Activated T-helper 2 cell treated with anti-CD3 and anti-CD28 coated beads, Interferon-gamma antibody, Interleukin-2, Interleukin-4, amounts not matched to agents 10 μg/mL and 5 μg/mL and 100 μg/mL, durations not matched to agents 14 hours and 24 hours and 36 hours (primary cell): ENCODE data around the gene ZNF292. TPM values are rescaled to one million over a fixed set of nuclear protein-coding genes. Genes with fewer than 3 reads are reported as not detected.
"Not testable (repeated sequence)": the region's sequence is repeated elsewhere in the genome, so short reads cannot be mapped to it uniquely, and the experiment has no call there.

Experiments
- DNase-seq: peaks from one replicate; pipeline ENCODE4 v3.0.0; 2021; ENCODE audit warnings: low spot score
- H3K27ac Mint-ChIP-seq: one replicate; pipeline ENCODE4 v1.8.0; 2021; ENCODE audit warnings: mixed read lengths
- H3K27me3 Mint-ChIP-seq: one replicate; pipeline ENCODE4 v1.8.0; 2021; ENCODE audit warnings: low read depth, mixed read lengths
- H3K36me3 Mint-ChIP-seq: one replicate; pipeline ENCODE4 v1.8.0; 2021; ENCODE audit warnings: low read depth, mixed read lengths
- H3K4me1 Mint-ChIP-seq: one replicate; pipeline ENCODE4 v1.8.0; 2021; ENCODE audit warnings: low read depth, mixed read lengths
- H3K4me3 Mint-ChIP-seq: one replicate; pipeline ENCODE4 v1.8.0; 2021; ENCODE audit warnings: low read depth, mild to moderate bottlenecking, moderate library complexity, mixed read lengths
- H3K9me3 Mint-ChIP-seq: one replicate; pipeline ENCODE4 v1.8.0; 2021; ENCODE audit warnings: mixed read lengths
- intact Hi-C: fragments of 100-400 bp; cut with micrococcal nuclease; formaldehyde crosslinking; loops from one replicate; pipeline ENCODE4 v1.15.1; 2023
- total RNA-seq: library from RNA; stranded (reverse); gene quantifications from 2 replicates; pipeline ENCODE4 v1.2.3, GENCODE V29; 2022

The ZNF292 gene
- 56.2 and 62.7 TPM in 2 replicates for total RNA-seq

DNA sequence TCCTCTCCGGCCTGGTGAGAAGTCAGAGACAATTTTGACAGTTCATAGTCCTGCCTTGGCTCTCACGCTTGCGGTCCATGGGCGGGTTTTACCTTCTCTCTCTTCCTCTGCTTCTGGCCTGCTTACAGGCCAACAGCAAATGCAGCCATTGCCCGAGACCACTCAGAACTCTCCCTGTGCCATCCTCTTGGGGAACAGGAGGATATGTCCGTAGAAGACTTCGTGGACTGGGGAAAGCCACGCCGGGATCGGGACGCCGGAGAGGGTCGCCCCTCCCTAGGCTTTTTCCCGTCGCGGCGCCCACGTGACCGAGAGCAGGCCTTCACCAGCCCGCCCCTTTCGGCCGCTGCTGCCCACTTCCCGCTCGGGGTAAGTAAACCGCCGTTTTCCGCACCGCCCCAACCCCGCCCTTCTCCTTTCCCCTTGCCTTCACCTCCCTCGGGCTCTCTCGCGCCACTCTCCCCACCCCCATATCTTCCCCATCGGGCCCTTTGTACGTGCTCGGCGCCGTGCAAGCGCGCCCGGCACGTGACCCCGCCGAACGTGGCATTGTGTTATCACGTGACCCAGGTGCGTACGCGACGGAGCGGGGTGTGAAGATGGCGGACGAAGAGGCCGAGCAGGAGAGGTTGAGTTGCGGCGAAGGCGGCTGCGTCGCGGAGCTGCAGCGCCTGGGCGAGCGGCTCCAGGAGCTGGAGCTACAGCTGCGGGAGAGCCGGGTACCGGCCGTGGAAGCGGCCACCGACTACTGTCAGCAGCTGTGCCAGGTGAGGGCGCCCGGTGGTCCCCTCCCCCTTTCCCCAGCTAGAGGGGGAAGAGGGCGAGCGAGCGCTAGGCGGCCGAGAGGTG lies at the start of gene ZNF292:
Gene ZNF292 (plus strand): TSS at position 573 of the 849 bp plus-strand sequence. CDS start 27 bp downstream, at position 600.
- no peaks in the 10 kb centered on the region for H3K9me3 Mint-ChIP-seq
- H3K36me3 Mint-ChIP-seq = peaks cover 32% of the 10 kb centered on the region
- H3K4me1 Mint-ChIP-seq = peaks cover 41% of the 10 kb centered on the region
- peak; percentile 98 for DNase-seq
- peak within 1 kb of the TSS; percentile 93 for H3K4me3 Mint-ChIP-seq
- intact Hi-C loops = loop anchor here (1.0 to 5.0 kb wide), 12 partner anchors 27 to 1926 kb away; partner anchors contain the start of genes AKIRIN2, CFAP206, ORC3 and PNRC1
- peak within 1 kb of the TSS; percentile 99 for H3K27ac Mint-ChIP-seq
- H3K27me3 Mint-ChIP-seq = no peaks in the 10 kb centered on the region

DNA sequence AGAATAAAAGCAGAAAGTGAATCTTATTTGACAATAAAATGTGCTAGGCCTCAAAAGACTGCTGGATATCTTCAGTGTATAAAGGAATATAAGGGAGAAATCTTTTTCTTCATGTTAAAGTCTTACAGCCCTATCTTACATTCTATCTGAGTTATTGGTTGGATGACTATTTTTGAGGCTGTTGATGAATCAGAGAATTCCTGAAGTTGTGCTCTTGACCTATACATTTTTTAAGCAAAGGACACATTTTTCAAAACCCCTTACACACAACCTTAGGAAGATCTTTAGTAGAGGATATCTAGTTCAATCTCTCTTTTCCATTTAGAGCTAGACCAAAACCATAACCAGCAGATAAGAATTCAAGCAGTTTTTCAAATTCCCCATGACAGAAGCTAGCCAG lies 49.5 kb upstream of the ZNF292 start:
- Mint-ChIP-seq H3K27ac (no peak overlapping the region), H3K36me3 (no peaks in the 10 kb centered on the region), H3K27me3 (peaks cover 37% of the 10 kb centered on the region), H3K4me1 (peaks cover 3% of the 10 kb centered on the region), H3K4me3 (no peak overlapping the region), H3K9me3 (no peaks in the 10 kb centered on the region)
- DNase-seq = no peak
- intact Hi-C loops = loop anchor here (2.0 to 10.0 kb wide), 2 partner anchors 77 to 799 kb away; no protein-coding TSS in a partner anchor

DNA sequence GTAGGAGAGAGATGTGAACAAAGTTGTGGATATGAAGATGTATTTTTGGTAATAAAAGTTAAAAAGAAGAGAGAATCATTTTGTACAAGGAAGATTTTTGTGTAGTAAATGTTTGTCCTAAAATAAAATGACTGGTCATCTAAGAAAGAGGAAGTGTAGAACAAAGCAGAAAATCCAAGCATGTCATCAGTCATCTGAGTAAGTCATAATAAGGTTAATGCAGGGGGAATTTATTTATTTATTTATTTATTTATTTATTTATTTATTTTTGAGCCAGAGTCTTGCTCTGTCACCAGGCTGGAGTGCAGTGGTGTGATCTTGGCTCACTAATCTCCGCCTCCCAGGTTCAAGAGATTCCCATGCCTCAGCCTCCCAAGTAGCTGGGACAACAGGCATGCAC lies 44.7 kb upstream of the ZNF292 start:
- Mint-ChIP-seq H3K27me3 (peaks cover 53% of the 10 kb centered on the region), H3K36me3 (no peaks in the 10 kb centered on the region), H3K4me3 (no peak overlapping the region), H3K4me1 (peaks cover 5% of the 10 kb centered on the region), H3K9me3 (no peaks in the 10 kb centered on the region), H3K27ac (no peak overlapping the region)
- no peak for DNase-seq
- intact Hi-C loops = no loop called here

DNA sequence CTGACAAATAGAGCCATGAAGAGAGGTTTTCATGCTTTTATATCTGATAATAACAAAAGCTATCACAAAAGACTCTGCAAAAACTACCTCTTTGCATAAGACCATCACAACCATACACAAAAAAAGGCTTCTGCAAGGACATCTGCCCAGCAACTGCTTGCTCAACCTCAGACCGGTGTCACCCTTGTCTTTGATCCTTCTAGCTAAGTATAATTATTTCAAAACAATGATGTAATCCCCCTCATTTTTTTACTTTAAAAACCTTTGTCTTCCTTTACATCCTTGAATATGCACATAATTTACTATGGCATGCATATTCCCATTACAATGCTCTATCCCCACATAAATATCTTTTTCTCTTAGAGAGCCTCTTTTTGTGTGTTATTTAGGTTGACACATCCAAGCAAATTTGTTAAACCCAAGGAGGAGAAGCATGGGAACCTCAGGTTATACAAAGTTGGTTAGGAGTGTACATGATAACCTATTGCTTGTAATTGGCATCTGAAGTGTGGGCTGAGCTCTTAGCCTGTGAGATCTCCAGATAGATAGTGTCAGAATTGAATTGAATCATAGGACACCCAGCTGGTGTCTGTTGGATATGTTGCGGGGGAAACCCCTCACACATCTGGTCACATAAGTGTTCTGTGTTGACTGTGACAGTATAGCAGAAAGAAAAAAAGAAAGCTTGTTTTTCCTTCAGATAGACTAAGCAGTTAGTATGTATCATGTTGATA lies 39.8 kb upstream of the ZNF292 start:
- no peak for DNase-seq
- Mint-ChIP-seq H3K9me3 (no peaks in the 10 kb centered on the region), H3K36me3 (no peaks in the 10 kb centered on the region), H3K4me1 (peaks cover 7% of the 10 kb centered on the region), H3K27me3 (peaks cover 54% of the 10 kb centered on the region), H3K4me3 (no peak overlapping the region), H3K27ac (no peak overlapping the region)
- intact Hi-C loops = no loop called here

DNA sequence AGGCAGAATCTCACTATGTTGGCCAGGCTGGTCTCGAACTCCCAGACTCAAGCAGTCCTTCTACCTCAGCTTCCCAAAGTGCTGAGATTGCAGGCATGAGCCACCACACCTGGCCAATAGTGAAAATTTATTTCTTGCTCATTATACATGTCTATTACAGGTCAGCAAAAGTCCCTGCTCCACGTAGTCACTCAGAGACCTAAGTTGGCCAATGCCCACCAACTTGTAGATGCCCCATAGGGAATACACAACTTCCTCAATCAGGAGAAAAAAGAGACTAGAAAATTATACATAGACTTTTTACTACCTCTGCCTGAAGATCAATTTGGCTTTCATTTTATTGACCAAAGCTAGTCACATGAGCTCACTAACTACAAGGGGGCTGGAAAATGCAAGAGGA lies 38.4 kb upstream of the ZNF292 start:
- no peak overlapping the region for H3K4me3 Mint-ChIP-seq
- H3K27ac Mint-ChIP-seq = no peak overlapping the region
- no peak for DNase-seq
- no peaks in the 10 kb centered on the region for H3K36me3 Mint-ChIP-seq
- intact Hi-C loops = no loop called here
- H3K27me3 Mint-ChIP-seq = peaks cover 53% of the 10 kb centered on the region
- H3K4me1 Mint-ChIP-seq = peaks cover 7% of the 10 kb centered on the region
- no peaks in the 10 kb centered on the region for H3K9me3 Mint-ChIP-seq

DNA sequence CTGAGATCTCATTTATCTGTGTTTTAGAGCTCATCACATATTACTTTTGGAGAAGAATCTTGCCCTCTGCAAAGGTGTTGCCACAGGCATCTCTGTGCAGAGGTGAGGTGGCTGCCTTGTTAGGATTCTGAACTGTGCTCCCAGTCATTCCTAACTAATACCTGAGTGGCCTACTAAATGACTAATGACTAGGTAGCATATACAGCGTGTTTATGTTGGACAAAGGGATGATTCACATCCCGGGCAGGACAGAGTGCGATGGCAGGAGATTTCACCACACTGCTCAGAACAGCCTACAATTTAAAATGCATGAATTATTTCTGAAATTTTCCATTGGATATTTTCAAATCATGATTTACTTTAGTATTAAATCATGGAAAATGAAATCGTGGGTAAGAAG lies 37.3 kb upstream of the ZNF292 start:
- Mint-ChIP-seq H3K4me1 (peaks cover 7% of the 10 kb centered on the region), H3K4me3 (no peak overlapping the region), H3K9me3 (no peaks in the 10 kb centered on the region), H3K27me3 (peaks cover 53% of the 10 kb centered on the region), H3K27ac (no peak overlapping the region), H3K36me3 (no peaks in the 10 kb centered on the region)
- intact Hi-C loops = no loop called here
- no peak for DNase-seq

DNA sequence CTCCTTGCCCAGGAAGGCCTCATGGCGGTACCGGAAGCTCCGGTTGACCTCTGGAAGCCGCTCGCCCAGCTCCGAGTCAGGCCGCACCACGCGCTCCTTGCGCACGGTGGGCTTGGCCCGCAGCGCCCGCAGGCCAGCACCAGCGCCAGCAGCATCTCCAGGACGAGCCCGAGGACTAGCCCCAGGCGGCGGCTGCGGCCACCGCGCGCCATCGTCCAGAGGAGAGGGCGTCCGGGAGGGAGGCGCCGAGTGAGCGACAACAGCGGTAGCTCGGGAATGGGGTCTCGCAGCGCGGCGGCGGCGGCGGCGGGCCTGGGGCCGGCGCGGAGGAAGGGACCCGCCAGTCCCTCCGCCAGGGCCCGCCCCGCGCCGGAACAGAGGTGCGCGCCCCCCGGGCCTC lies 32.9 kb upstream of the ZNF292 start:
- H3K27me3 Mint-ChIP-seq = peaks cover 34% of the 10 kb centered on the region
- H3K9me3 Mint-ChIP-seq = no peaks in the 10 kb centered on the region
- H3K27ac Mint-ChIP-seq = no peak overlapping the region
- no peaks in the 10 kb centered on the region for H3K36me3 Mint-ChIP-seq
- DNase-seq = no peak
- intact Hi-C loops = no loop called here
- H3K4me3 Mint-ChIP-seq = no peak overlapping the region
- no peaks in the 10 kb centered on the region for H3K4me1 Mint-ChIP-seq

DNA sequence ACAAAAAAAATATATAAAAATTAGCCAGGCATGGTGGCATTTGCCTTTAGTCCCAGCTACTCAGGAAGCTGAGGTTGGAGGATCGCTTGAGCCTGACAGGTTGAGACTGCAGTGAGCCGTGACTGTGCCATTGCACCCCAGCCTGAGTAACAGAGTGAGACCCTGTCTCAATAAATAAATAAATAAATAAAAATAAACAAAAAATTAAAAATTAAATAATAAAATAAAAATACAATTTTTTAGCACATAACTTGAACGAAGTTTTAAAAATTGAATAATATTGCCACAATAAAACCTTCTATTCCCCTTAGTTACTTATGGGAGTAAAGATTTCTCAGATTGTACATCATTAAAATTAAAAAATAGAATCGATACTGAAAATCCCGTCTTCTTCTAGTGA lies 31.3 kb upstream of the ZNF292 start:
- H3K4me1 Mint-ChIP-seq = no peaks in the 10 kb centered on the region

DNA sequence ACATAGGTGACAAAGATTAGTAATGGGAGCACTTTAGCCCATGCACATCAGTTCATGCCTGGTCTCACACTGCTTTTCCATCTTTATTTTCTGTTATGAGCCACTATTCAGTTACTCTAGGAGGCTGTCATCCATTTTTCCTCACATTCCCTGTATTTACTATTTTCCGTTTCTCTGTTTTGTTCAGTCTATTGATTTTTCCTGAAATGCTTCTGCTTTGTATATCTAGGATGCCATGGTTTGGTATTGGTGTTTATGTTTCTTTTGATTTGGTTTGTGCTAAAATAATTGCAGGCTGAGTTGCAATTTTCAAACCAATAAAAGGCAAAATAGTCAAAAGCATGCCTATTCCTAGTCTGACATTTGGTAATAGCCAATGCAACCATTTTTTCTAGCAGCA lies 28.9 kb upstream of the ZNF292 start:
- intact Hi-C loops = no loop called here
- Mint-ChIP-seq H3K27ac (no peak overlapping the region), H3K9me3 (no peaks in the 10 kb centered on the region), H3K36me3 (no peaks in the 10 kb centered on the region), H3K4me1 (no peaks in the 10 kb centered on the region), H3K27me3 (peaks cover 27% of the 10 kb centered on the region), H3K4me3 (no peak overlapping the region)
- no peak for DNase-seq

More for the DNA sequence above, 31.3 kb upstream of the ZNF292 start:
- no peak for DNase-seq
- intact Hi-C loops = no loop called here
- peaks cover 28% of the 10 kb centered on the region for H3K27me3 Mint-ChIP-seq
- H3K36me3 Mint-ChIP-seq = no peaks in the 10 kb centered on the region
- no peaks in the 10 kb centered on the region for H3K9me3 Mint-ChIP-seq
- no peak overlapping the region for H3K4me3 Mint-ChIP-seq
- H3K27ac Mint-ChIP-seq = no peak overlapping the region

DNA sequence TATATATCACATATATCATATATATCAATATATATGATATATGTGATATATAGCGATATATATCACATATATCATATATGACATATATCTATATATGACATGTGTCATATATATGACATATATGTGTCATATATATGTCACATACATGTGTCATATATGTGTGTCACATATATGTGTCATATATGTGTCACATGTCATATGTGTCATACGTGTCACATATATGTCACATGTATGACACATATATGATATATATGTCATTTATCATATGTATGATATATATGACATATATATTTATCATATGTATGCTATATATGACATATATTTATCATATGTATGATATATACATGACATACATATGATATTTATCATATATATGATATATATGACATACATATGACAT lies 27.6 kb upstream of the ZNF292 start:
- no peak overlapping the region for H3K27ac Mint-ChIP-seq
- no peak for DNase-seq
- no peaks in the 10 kb centered on the region for H3K36me3 Mint-ChIP-seq
- intact Hi-C loops = no loop called here
- H3K27me3 Mint-ChIP-seq = peaks cover 27% of the 10 kb centered on the region
- H3K9me3 Mint-ChIP-seq = no peaks in the 10 kb centered on the region
- no peak overlapping the region for H3K4me3 Mint-ChIP-seq
- no peaks in the 10 kb centered on the region for H3K4me1 Mint-ChIP-seq

DNA sequence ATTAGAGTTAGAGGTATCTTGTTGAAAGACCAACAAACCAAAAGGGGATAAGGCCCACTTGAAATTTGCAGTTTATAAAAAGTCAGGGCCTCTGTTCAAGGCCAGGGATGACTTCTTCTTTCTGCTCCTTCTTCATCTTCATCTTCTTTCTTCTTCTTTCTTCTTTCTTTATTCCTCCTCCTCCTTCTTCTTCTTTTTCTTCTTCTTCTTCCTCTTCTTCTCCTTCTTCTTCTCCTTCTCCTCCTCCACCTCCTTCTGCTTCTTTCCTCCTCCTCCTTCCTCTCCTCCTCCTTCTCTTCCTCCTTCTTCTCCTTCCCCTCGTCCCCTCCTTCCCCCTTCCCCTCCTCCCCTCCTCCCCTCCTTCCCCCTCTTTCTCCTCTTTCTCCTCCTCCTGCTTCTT lies 18.4 kb upstream of the ZNF292 start:
- Mint-ChIP-seq H3K27ac (no peak overlapping the region), H3K36me3 (no peaks in the 10 kb centered on the region), H3K27me3 (peaks cover 35% of the 10 kb centered on the region), H3K4me3 (no peak overlapping the region), H3K9me3 (no peaks in the 10 kb centered on the region), H3K4me1 (peaks cover 1% of the 10 kb centered on the region)
- no peak for DNase-seq
- intact Hi-C loops = loop anchor here (5.0 kb wide), 2 partner anchors 100 to 185 kb away; partner anchors contain the start of gene SMIM8

DNA sequence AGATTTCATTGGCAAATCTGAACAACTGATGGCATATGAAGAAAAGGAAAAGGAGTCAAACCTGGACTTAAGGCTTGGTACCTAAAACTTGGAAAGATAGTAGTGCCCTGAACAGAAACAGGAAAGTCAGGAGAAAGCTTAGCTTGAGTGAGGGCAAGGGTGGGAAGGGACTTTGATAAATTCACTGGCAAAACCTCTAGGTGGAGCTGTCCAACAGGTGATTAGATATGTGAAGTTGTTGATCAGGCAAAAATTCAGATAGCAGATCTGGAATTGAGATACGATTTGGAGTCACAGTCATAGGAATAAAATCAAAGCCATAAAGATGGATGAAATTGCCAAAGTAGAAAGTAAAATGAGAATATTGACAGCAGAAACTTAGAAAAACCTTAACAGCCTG lies 16.1 kb upstream of the ZNF292 start:
- no peak overlapping the region for H3K4me3 Mint-ChIP-seq
- no peak overlapping the region for H3K27ac Mint-ChIP-seq
- H3K27me3 Mint-ChIP-seq = peaks cover 48% of the 10 kb centered on the region
- no peaks in the 10 kb centered on the region for H3K36me3 Mint-ChIP-seq
- H3K9me3 Mint-ChIP-seq = peaks cover 7% of the 10 kb centered on the region
- DNase-seq = no peak
- H3K4me1 Mint-ChIP-seq = peaks cover 1% of the 10 kb centered on the region
- intact Hi-C loops = loop anchor here (2.0 to 5.0 kb wide), 3 partner anchors 98 to 254 kb away; partner anchors contain the start of gene SMIM8

DNA sequence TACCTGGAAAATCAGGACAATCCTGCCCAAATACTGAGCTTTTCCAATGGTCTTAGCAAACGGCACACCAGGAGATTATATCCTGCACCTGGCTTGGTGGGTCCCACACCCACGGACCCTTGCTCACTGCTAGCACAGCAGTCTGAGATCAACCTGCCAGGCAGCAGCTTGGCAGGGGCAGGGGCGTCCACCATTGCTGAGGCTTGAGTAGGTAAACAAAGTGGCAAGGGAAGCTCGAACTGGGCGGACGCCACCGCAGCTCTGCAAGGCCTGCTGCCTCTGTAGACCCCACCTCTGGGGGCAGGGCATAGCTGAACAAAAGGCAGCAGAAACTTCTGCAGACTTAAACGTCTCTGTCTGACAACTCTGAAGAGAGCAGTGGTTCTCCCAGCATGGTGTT lies 15.4 kb upstream of the ZNF292 start:
- H3K4me3 Mint-ChIP-seq, H3K9me3 Mint-ChIP-seq, H3K27ac Mint-ChIP-seq, DNase-seq, H3K36me3 Mint-ChIP-seq, H3K4me1 Mint-ChIP-seq: not testable (repeated sequence)
- H3K27me3 Mint-ChIP-seq = peaks cover 50% of the 10 kb centered on the region
- intact Hi-C loops = loop anchor here (2.0 to 5.0 kb wide), 3 partner anchors 97 to 253 kb away; partner anchors contain the start of gene SMIM8
